Jurkat, Clone E6-1 (cell line): ENCODE data around the gene B4GALNT2.
"Not testable (repeated sequence)": the region's sequence is repeated elsewhere in the genome, so short reads cannot be mapped to it uniquely, and the experiment has no call there.

ENCODE experiments used
- DNase-seq: peaks from one replicate; pipeline ENCODE4 v3.0.0-alpha.2; 2011; ENCODE audit warnings: low read depth, low spot score
- H3K4me3 ChIP-seq: 2 replicates; pipeline ENCODE4 v1.5.1; 2011; ENCODE audit warnings: mild to moderate bottlenecking, low read length, control low read depth, moderate library complexity

Gene B4GALNT2

DNA sequence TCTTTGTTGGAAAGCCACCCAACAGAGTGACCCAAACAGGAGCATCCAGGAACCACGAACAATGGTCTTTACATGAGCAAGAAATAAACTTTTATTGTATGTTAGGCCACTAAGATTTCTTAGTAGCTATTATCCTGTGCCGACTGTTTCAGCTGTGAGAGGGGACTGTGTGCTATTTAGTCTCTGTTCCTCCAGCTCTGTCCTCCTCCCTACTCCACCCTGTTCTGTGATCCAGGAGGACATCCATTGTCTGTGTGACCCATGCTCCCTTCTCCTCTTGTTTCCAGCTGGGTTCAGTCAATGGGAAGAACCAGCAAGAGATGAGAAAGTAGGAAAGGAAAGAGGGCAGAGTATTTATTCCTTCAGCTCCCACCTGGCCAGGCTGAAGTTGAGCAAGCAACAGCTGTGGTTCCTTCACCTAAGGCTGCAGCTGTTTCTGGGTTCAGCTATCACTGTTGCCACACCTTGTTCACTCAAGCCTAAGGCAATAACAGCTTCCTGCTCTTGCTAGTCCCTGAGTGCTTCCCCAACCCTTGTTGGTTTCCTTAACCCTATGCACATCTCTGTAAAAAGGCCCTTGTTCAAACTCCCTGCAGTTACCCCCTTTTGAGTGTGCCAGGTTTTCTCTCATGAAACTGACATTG is 14.9 kb upstream of the B4GALNT2 start:
- DNase-seq: peak; percentile 93
- H3K4me3 ChIP-seq: no peak overlapping the region

- H3K4me3 ChIP-seq: no peak overlapping the region
- DNase-seq: no peak
These were observed 12.4 kb upstream of the B4GALNT2 start for GRCh38 chr17:49120166-49120565.

GRCh38 chr17:49121696-49122292 is 10.8 kb upstream of the B4GALNT2 start:
- no peak for DNase-seq
- no peak overlapping the region for H3K4me3 ChIP-seq

GRCh38 chr17:49122566-49122965 is 10.0 kb upstream of the B4GALNT2 start:
- H3K4me3 ChIP-seq: no peak overlapping the region
- no peak for DNase-seq

- no peak for DNase-seq
- no peak overlapping the region for H3K4me3 ChIP-seq
These were observed 9.5 kb upstream of the B4GALNT2 start for GRCh38 chr17:49123061-49123460.

- DNase-seq: no peak
These were observed 7.1 kb upstream of the B4GALNT2 start for GRCh38 chr17:49125449-49125848.

DNA sequence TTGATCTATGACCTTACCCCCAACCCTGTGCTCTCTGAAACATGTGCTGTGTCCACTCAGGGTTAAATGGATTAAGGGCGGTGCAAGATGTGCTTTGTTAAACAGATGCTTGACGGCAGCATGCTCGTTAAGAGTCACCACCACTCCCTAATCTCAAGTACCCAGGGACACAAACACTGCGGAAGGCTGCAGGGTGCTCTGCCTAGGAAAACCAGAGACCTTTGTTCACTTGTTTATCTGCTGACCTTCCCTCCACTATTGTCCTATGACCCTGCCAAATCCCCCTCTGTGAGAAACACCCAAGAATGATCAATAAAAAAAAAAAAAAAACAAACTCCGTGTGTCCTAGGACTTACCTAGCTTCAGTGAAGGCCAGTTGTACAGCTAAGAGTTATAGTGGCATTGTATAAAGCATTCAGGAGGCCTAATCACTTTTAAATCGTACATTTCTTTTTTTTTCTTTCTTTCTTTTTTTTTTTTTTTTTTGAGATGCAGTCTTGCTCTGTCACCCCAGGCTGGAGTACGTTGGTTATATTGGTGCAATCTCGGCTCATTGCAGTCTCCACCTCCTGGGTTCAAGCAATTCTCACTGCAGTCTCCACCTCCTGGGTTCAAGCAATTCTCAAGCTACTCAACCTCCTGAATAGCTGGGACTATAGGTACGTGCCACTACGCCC is 6.2 kb upstream of the B4GALNT2 start:
- not testable (repeated sequence) for DNase-seq, H3K4me3 ChIP-seq

More at GRCh38 chr17:49125449-49125848, 7.1 kb upstream of the B4GALNT2 start:
- no peak overlapping the region for H3K4me3 ChIP-seq

DNA sequence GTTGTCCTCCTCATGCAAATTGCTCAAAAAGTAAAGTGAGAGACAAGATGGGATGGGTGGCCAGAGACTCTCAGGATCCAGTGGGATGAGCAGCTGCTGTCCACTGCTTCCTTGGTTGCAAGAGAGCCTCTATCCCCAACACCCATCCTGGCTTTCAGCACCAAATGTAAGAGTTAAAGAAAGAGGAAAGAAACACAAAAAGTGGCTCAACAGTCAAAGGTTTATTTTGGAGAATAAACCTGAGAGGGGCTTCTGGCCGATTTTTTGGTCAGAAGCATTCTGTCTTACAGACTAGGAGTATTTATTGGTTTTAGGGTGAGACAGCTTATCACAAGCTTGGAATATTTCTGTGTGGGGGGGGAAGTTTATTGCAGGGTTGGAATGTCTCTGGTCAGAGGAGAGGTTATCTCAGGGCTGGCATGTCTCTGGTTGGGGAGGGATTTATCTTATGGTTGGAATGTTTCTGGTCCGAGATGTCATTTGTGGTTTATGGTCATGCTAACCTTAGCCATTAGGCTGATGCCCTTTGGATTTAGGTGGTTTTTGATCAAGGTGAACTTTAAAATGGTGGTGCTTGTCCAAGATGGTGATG is 3.1 kb upstream of the B4GALNT2 start:
- not testable (repeated sequence) for DNase-seq, H3K4me3 ChIP-seq

DNA sequence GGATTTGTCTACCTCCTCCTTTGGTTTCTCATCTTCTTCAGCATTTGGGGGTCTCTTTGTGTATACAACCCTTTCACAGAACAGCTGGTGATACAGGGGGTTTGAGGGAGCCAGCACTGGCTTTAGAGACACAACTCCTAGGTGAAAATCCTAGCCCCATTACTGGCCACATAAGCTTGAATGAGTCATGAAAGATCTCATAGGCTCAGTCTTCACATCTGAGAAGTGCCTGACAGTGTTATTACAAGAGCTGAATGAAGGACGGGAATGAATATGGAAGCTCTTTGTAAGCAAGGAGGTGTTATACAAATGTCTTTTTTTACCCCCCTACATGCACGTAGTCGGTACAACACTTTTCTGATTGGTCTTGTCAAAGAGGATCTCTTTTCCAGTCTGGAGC is 1.7 kb upstream of the B4GALNT2 start:
- no peak for DNase-seq
- H3K4me3 ChIP-seq: no peak overlapping the region

DNA sequence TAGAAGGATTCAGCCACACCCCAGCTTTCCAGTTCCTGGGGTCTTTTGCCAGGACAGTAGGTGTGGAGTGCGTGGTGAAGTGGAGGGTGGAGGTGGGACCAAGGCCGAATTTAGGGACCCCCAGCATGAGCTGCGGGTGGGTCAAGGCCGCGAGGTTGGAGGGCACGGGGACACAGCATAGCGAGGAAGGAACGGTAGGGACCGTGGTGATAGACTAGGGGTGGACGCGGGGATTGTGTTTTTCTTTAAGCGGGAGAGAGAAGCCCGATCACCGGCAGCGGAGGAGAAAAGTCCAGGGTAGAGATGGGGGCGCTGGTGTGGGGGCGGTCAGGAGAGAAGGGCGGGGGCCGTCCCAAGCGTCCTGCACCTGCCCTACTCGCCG is 261 bp upstream of the B4GALNT2 start:
- DNase-seq: no peak
- no peak overlapping the region for H3K4me3 ChIP-seq

- DNase-seq: no peak
- no peak overlapping the region for H3K4me3 ChIP-seq
These were observed 3.8 kb downstream of the B4GALNT2 start for GRCh38 chr17:49136335-49136734.

- not testable (repeated sequence) for H3K4me3 ChIP-seq, DNase-seq
These were observed 13.1 kb downstream of the B4GALNT2 start for GRCh38 chr17:49145654-49146053.

GRCh38 chr17:49146620-49147306 is 14.2 kb downstream of the B4GALNT2 start:
- H3K4me3 ChIP-seq: no peak overlapping the region
- no peak for DNase-seq

DNA sequence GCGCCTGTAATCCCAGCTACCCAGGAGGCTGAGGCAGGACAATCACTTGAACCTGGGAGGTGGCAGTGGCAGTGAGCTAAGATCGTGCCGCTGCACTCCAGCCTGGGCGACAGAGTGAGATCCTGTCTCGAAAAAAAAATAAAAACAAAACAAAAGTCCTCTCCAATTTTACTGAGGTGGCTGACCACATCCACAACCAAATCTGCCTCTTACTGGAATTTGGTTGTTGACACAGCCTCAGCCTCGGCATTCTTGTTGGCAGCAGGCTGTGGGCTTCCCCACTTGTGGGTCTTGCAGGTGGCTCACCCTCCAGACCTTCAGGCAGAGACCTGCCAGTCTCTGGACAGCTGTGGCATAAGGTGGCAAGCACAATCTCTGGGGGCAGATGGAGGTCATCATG is 15.6 kb downstream of the B4GALNT2 start:
- no peak for DNase-seq
- no peak overlapping the region for H3K4me3 ChIP-seq

DNA sequence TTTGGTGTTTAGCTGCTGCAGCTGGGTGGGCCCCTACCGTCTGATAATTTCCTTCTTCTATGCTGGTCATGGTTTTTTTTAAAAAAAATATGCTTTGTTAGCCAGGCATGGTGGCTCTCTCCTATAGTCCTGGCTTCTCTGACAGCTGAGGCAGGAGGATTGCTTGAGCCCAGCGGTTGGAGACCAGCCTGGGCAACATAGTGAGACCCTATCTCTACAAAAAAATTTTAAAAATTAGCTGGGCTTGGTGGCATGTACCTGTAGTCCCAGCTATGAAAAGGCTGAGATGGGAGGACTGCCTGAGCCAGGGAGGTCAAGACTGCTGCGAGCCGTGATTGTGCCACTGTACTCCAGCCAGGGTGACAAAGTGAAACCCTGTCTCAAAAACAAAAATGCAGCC is 19.4 kb downstream of the B4GALNT2 start:
- H3K4me3 ChIP-seq: no peak overlapping the region
- DNase-seq: no peak

DNA sequence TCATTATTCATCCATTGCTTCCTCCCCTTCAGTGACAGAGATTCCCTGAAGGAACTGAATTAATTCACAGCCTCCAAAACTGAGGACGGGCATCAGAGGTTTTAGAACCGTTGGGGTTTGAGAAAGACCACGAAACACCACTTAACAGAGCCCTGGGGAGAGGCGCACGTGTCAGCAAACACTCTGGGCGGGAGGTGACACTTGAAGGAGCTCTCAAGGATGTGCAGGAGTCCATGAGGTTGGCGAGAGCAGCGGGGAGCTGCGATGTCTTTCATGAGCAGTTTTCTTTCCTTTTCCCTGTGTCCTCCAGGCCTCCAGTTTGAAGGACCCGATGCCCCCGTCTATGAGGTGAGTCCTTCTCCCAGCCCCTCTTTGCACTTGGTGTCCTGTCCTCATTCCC is 23.7 kb downstream of the B4GALNT2 start:
- no peak for DNase-seq
- no peak overlapping the region for H3K4me3 ChIP-seq

DNA sequence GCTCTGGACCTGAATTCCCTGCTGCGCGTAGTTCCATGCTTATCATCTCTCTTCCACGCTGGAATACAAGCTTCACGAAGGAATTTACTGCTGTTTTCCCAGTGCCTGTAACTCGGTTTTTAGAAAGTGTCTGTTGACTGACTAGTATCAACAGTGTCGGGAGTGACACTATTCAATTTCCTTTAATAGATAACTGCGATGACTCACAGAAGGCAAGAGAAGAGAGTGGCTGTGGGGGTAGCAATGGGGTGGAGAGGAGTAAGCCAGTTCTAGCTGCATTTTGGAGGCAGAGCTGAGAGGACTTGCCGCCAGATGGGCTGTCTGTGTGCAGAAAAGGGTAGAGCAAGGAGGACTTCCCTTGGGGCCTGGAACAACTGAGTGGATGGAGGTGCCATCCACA is 25.2 kb downstream of the B4GALNT2 start:
- DNase-seq: no peak
- H3K4me3 ChIP-seq: no peak overlapping the region

GRCh38 chr17:49162866-49163265 is 30.3 kb downstream of the B4GALNT2 start:
- DNase-seq: peak; percentile 6
- H3K4me3 ChIP-seq: no peak overlapping the region

DNA sequence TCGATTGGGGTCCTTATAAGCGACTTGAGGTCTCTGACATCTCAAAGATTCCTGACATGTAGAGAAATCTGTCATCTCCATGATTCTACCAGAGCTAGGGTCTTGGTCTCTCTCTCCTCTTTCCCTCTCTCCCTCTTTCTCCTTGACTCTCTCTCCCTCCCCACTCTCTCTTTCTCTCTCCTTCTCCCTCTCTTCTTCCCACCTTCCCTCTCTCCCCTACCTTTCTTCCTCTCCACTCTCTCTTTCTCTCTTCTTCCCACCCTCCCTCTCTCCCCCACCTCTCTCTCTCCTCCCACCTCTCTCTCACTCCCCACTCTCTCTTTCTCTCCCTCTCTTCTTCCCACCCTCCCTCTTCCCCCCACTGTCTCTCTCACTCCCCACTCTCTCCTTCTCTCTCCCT is 32.6 kb downstream of the B4GALNT2 start:
- no peak overlapping the region for H3K4me3 ChIP-seq
- no peak for DNase-seq

GRCh38 chr17:49168706-49169105 is 36.1 kb downstream of the B4GALNT2 start:
- no peak overlapping the region for H3K4me3 ChIP-seq
- no peak for DNase-seq
